Breast epithelium (tissue), 4 donors: ENCODE results near the gene RBM39. TPM values are rescaled to one million over a fixed set of nuclear protein-coding genes. Genes with fewer than 3 reads are reported as not detected.
"Not testable (repeated sequence)": the region's sequence is repeated elsewhere in the genome, so short reads cannot be mapped to it uniquely, and the experiment has no call there.

ENCODE experiments used
- DNase-seq, 2 donors: peaks; one replicate each; pipeline ENCODE4 v3.0.0-alpha.2; 2019; ENCODE audit warnings: low spot score in 2 of 2
- H3K27ac ChIP-seq, 2 donors: fragments of 200-600 bp; sonication (generic) in 1 of 2; one replicate each; pipeline ENCODE4 v1.5.1; 2016 to 2019; ENCODE audit warnings: mild to moderate bottlenecking in 1 of 2
- H3K27me3 ChIP-seq, 2 donors: fragments of 200-600 bp; sonication (generic) in 1 of 2; one replicate each; pipeline versions ENCODE4 v1.5.1 to v1.6.0; 2017 to 2019; ENCODE audit warnings: control low read depth in 1 of 2, mild to moderate bottlenecking in 1 of 2
- H3K36me3 ChIP-seq: fragments of 200-600 bp; one replicate; pipeline ENCODE4 v1.5.1; 2019
- H3K4me1 ChIP-seq, 2 donors: fragments of 200-600 bp; sonication (generic); one replicate each; pipeline ENCODE4 v1.5.1; 2016 to 2019; ENCODE audit warnings: control low read depth in 1 of 2
- H3K4me3 ChIP-seq, 3 donors: fragments of 200-600 bp; sonication (generic); 1 replicate in 2 of 3; 2 replicates in 1 of 3; pipeline ENCODE4 v1.5.1; 2016 to 2019; ENCODE audit warnings: mild to moderate bottlenecking in 3 of 3, moderate library complexity in 2 of 3
- H3K9me3 ChIP-seq, 2 donors: fragments of 200-600 bp; sonication (generic) in 1 of 2; one replicate each; pipeline ENCODE4 v1.5.1; 2016 to 2019; ENCODE audit warnings: control low read depth in 1 of 2
- POLR2A ChIP-seq: fragments of 450-650 bp; IDR thresholded peaks from one replicate; pipeline ENCODE4 v1.6.1; 2016; ENCODE audit warnings: antibody characterized with exemption, mild to moderate bottlenecking, moderate library complexity
- POLR2AphosphoS5 ChIP-seq, 3 donors: sonication (generic); formaldehyde crosslinking; IDR thresholded peaks; one replicate each; pipeline ENCODE4 v1.6.1; 2017; ENCODE audit warnings: antibody characterized with exemption in 3 of 3
- intact Hi-C: fragments of 100-400 bp; cut with DNase I; formaldehyde crosslinking; loops from one replicate; pipeline ENCODE4 v1.15.1; 2023; ENCODE audit warnings: low total_unique reads
- total RNA-seq, 3 donors: library from RNA; depleted of rRNA; stranded (reverse); fragments of >200 nt; gene quantifications; one replicate each; pipeline ENCODE4 v1.1.0, GENCODE V29; 2016
- TF ChIP-seq, protein P1 (sequence below), 3 donors: fragments of 450-650 bp; IDR thresholded peaks; one replicate each; pipeline ENCODE4 v1.5.1; 2016 to 2017; ENCODE audit warnings: antibody characterized with exemption in 3 of 3, mild to moderate bottlenecking in 3 of 3, moderate library complexity in 3 of 3

Gene RBM39
- total RNA-seq, 3 donors from 2014 or later: 305 to 660 (median 527) TPM

DNA sequence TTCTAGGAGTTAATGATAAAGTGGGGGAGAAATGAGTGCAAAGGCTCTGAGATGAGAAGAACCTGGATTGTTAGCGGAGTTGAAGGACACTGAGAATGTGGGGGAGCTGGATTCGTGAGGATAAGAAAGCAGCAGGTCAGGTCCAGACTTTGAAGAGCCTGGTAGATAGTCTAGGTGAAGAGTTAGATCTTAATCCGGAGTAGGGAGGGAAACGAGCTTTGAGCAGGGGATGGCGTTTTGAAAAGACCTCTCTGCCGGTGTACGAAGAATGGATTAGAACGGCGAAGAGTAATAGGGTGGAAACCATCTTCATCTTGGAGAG, 29.3 kb upstream of the RBM39 start:
- Histone ChIP-seq H3K36me3 (no peaks in the 10 kb centered on the region), H3K4me1 (peaks cover 3 to 13% of the 10 kb centered on the region in 2 donors), H3K27ac (peak overlapping the region; percentile 95 to 98), H3K27me3 (no peaks in the 10 kb centered on the region), H3K4me3 (peak overlapping the region; percentile 61 to 83 (median 76)), H3K9me3 (no peaks in the 10 kb centered on the region)
- TF ChIP-seq, protein P1, sequence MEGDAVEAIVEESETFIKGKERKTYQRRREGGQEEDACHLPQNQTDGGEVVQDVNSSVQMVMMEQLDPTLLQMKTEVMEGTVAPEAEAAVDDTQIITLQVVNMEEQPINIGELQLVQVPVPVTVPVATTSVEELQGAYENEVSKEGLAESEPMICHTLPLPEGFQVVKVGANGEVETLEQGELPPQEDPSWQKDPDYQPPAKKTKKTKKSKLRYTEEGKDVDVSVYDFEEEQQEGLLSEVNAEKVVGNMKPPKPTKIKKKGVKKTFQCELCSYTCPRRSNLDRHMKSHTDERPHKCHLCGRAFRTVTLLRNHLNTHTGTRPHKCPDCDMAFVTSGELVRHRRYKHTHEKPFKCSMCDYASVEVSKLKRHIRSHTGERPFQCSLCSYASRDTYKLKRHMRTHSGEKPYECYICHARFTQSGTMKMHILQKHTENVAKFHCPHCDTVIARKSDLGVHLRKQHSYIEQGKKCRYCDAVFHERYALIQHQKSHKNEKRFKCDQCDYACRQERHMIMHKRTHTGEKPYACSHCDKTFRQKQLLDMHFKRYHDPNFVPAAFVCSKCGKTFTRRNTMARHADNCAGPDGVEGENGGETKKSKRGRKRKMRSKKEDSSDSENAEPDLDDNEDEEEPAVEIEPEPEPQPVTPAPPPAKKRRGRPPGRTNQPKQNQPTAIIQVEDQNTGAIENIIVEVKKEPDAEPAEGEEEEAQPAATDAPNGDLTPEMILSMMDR (IDR thresholded peaks at IDR 0.05): no peak
- TF ChIP-seq POLR2A (no peak), POLR2AphosphoS5 (IDR thresholded peaks at IDR 0.05) (no peak)
- no peak for DNase-seq
- intact Hi-C loops: no loop called here

DNA sequence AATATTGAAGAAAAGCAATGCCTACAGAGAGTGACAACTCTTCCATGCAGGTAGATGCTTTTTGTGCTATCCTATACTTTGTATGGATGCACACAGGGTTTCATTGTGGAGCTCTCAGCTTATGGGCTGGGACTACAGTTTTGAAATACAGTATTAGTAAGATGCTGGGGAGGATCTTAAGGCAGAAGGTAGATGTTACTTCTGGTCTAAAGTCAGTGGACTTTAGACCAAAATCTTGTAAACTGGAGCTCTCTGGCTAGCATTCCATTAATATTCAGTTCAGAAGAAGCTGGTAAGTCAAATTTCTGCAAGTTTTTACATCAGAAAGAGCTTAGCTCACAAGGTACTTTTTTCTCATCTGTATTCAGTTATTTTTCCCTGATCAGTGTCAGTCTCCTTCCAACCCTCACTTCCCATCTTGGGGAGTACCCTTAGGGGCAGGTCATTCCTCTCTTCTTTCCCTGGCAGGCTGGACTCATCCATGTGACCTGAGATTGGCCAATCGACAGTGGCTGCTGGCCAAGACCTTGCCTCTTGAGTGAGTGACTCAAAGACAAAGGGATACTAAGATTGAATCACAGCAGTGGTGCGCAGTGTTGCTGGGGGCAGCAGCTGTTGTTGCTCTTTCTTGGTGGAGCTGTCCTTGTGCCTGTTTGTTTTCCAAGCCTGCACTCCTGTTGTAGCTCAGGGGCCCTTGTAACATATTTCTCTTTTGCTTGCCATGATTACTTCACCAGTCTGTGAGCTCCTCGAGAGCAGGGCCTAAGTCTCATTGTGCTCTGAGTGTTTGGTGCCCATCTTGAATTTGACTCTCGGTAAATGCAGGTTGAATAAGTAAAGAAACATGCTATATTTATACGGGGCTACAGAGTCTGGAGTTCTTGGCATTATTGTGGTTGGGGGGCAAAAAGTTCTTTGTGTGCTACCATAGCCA, 26.9 kb upstream of the RBM39 start:
- Histone ChIP-seq H3K36me3 (no peaks in the 10 kb centered on the region), H3K27me3 (no peaks in the 10 kb centered on the region), H3K27ac (peak overlapping the region; percentile 95), H3K4me1 (peaks cover 3 to 13% of the 10 kb centered on the region in 2 donors), H3K9me3 (no peaks in the 10 kb centered on the region), H3K4me3 (peak overlapping the region in 1 of 3 donors; percentile 3)
- peak; percentile 90 to 99 (median 96) for TF ChIP-seq POLR2AphosphoS5 (IDR thresholded peaks at IDR 0.05)
- TF ChIP-seq, protein P1 (IDR thresholded peaks at IDR 0.05): no peak
- peak; percentile 54 for TF ChIP-seq POLR2A
- intact Hi-C loops: no loop called here
- DNase-seq: peak; percentile 96 to 97

DNA sequence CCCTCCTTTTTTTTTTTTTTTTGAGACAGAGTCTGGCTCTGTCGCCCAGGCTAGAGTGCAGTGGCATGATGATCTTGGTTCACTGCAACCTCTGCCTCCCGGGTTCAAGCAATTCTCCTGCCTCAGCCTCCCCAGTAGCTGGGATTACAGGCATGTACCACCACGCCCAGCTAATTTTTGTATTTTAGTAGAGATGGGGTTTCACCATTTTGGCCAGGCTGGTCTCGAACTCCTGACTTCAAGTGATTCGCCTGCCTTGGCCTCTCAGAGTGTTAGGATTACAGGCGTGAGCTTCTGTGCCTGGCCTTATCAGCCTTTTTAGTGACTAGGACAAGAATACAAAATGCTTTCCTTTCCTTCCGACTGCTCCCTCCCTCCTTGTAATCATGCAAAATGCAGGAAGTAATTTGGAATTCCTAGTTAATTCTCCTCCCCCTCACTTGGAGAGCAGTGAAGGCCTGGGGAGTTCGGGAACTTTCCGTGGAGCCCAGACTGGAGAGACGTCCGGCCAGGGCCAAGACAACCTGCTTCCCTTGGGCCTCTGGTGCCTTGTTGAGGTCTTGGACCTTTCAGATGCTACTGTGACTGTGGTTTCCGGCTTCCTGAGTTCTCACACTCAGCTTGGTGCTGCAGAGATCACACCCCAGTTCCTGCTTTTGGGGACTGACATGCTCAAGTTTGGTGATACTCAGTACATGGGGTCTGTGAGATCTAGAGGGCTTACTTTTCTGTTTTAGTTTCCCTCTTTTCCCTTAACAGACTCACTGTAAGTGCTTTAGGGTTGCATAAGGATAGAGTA, 25.8 kb upstream of the RBM39 start:
- H3K9me3 ChIP-seq: no peaks in the 10 kb centered on the region
- intact Hi-C loops: no loop called here
- DNase-seq: peak in 1 of 2 donors; percentile 36
- no peaks in the 10 kb centered on the region for H3K27me3 ChIP-seq
- TF ChIP-seq, protein P1 (IDR thresholded peaks at IDR 0.05): no peak
- TF ChIP-seq POLR2AphosphoS5 (IDR thresholded peaks at IDR 0.05) (peak in 2 of 3 donors; percentile 27 to 30), POLR2A (no peak)
- peak overlapping the region; percentile 95 for H3K27ac ChIP-seq
- H3K4me1 ChIP-seq: peaks cover 3 to 13% of the 10 kb centered on the region in 2 donors
- H3K4me3 ChIP-seq: peak overlapping the region in 1 of 3 donors; percentile 25
- H3K36me3 ChIP-seq: no peaks in the 10 kb centered on the region

DNA sequence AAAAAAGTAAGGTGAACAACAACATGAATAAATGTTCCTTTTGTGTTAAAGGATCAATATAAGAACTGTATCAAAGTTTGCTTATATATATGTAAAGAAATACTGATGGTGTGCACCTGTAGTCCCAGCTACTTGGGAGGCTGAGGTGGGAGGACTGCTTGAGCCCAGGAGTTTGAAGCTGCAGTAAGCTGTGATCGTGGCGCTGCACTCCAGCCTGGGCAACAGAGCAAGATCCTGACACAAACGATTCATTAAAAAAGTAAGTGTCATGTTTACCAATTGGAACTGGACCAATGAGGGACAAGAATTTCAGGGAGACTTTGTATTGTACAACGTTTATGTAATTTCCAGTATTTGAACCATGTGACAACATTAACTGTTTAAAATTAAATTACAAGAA, 24.8 kb upstream of the RBM39 start:
- intact Hi-C loops: loop anchor here (1.0 kb wide), 1 partner anchor 12 kb away; no protein-coding TSS in a partner anchor
- TF ChIP-seq POLR2A (no peak), POLR2AphosphoS5 (IDR thresholded peaks at IDR 0.05) (no peak)
- TF ChIP-seq, protein P1 (IDR thresholded peaks at IDR 0.05): no peak
- H3K27ac ChIP-seq: peak overlapping the region; percentile 95
- no peaks in the 10 kb centered on the region for H3K27me3 ChIP-seq
- H3K9me3 ChIP-seq: no peaks in the 10 kb centered on the region
- H3K4me1 ChIP-seq: peaks cover 3 to 13% of the 10 kb centered on the region in 2 donors
- H3K36me3 ChIP-seq: no peaks in the 10 kb centered on the region
- DNase-seq: no peak
- H3K4me3 ChIP-seq: no peak overlapping the region

DNA sequence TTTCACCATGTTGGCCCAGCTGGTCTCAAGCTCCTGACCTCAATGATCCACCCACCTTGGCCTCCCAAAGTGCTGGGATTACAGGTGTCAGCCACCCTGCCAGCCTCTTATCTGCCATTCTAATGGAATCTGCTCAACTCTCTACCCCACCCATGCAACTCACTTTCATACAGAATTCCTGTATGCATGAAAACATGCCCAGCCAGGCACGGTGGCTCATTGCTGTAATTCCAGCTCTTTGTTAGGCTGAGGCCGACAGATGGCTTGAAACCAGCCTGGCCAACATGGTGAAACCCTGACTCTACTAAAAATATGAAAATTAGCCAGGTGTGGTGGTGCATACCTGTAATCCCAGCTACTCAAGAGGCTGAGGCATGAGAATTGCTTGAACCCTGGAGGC, 22.9 kb upstream of the RBM39 start:
- peaks cover 3 to 13% of the 10 kb centered on the region in 2 donors for H3K4me1 ChIP-seq
- intact Hi-C loops, H3K36me3 ChIP-seq, H3K27me3 ChIP-seq, H3K4me3 ChIP-seq, DNase-seq, H3K9me3 ChIP-seq, H3K27ac ChIP-seq: not testable (repeated sequence)
